ENCODE results near the gene DDR1.

DNA sequence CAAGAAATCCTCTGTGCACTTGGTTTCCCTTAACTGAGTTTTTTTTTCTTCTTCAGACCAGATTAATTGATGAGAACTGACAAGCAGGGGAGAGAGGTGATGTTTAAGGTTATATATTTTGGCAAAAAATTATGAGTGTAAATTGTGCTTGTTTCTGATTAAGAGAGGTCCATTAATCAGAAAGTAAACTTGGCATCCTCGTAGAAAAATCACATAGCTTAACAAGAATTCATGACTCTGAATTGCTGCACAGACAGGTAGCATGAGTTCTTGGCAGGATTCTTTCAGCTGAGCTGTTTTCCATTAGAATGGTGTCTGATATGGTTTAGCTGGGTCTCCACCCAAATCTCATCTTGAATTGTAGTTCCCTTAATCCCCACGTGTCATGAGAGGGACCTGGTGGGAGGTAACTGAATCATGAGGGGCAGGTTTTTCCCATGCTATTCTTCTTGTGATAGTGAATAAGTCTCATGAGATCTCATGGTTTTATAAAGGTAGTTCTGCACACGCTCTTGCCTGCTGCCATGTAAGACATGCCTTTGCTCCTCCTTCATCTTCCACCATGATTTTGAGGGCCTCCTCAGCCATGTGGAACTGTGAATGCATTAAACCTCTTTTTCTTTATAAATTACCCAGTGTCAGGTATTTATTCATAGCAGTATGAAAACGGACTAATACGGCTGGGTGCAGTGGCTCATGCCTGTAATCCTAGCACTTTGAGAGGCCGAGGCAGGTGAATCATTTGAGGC lies 34.2 kb upstream of the DDR1 start:
- TF ChIP-seq EP300 (IDR thresholded peaks at IDR 0.05; ENCODE audit: low read depth) (no peak), CTCF (IDR thresholded peaks at IDR 0.05) (no peak)
